HepG2 (cell line): ENCODE data around the gene PDE9A. TPM values are rescaled to one million over a fixed set of nuclear protein-coding genes. Genes with fewer than 3 reads are reported as not detected.

Experiments used
- ATAD3A ChIP-seq: sonication (generic); formaldehyde crosslinking; IDR thresholded peaks from 2 replicates; pipeline ENCODE4 v1.4.0; 2020; ENCODE audit warnings: missing genetic modification reagents
- BRD4 ChIP-seq: sonication (generic); formaldehyde crosslinking; IDR thresholded peaks from 2 replicates; pipeline ENCODE4 v1.4.0; 2020; ENCODE audit warnings: missing genetic modification reagents
- GPN1 ChIP-seq: sonication (generic); formaldehyde crosslinking; IDR thresholded peaks from 2 replicates; pipeline ENCODE4 v1.5.1; 2020; ENCODE audit warnings: missing genetic modification reagents, borderline replicate concordance
- HMG20A ChIP-seq: IDR thresholded peaks from 2 replicates; pipeline ENCODE4 v1.6.1; 2016; ENCODE audit warnings: borderline replicate concordance
- MEIS2 ChIP-seq: sonication (generic); formaldehyde crosslinking; IDR thresholded peaks from 2 replicates; pipeline ENCODE4 v1.9.0; 2021; ENCODE audit warnings: mild to moderate bottlenecking, missing genetic modification reagents
- PHB2 ChIP-seq: fragments of 450-650 bp; IDR thresholded peaks from 2 replicates; pipeline ENCODE4 v1.6.1; 2018; ENCODE audit not compliant: partially characterized antibody
- RBFOX2 ChIP-seq: fragments of 200-400 bp; formaldehyde crosslinking; IDR thresholded peaks from 2 replicates; pipeline ENCODE4 v1.6.1; 2017; ENCODE audit warnings: low read depth, mild to moderate bottlenecking, low read length
- U2AF1 ChIP-seq: fragments of 200-400 bp; formaldehyde crosslinking; optimal IDR thresholded peaks from 2 replicates; pipeline ENCODE3; 2017; ENCODE audit warnings: mild to moderate bottlenecking, low read depth, low read length
- ZFY ChIP-seq: sonication (generic); formaldehyde crosslinking; IDR thresholded peaks from 2 replicates; pipeline ENCODE4 v1.4.0; 2020; ENCODE audit warnings: missing genetic modification reagents
- ZFYVE20 ChIP-seq: sonication (generic); formaldehyde crosslinking; IDR thresholded peaks from 2 replicates; pipeline ENCODE4 v1.8.0; 2023; ENCODE audit warnings: low read depth, mild to moderate bottlenecking, moderate library complexity, missing genetic modification reagents, borderline replicate concordance
- ZNF251 ChIP-seq: sonication (generic); formaldehyde crosslinking; IDR thresholded peaks from 2 replicates; pipeline ENCODE4 v1.9.0; 2021; ENCODE audit warnings: mild to moderate bottlenecking, missing genetic modification reagents
- polyA plus RNA-seq, 8 experiments: library from polyadenylated mRNA; depleted of rRNA in 3 of 8; stranded (reverse) in 7 of 8; unstranded in 1 of 8; fragments of >200 nt; fragmentation: Illumina TruSeq in 4 of 8; extraction: Trizol in 4 of 8; gene quantifications; 2 replicates each; pipeline versions ENCODE4 v1.2.1 to v1.2.3, GENCODE V29; 2011 to 2016; ENCODE audit warnings: low read depth in 4 of 8, missing spikeins in 1 of 8, mixed read lengths in 1 of 8; ENCODE audit not compliant: insufficient read depth in 1 of 8
- total RNA-seq, 5 experiments: library from RNA; depleted of rRNA; stranded (reverse); fragments of >200 nt; fragmentation: Illumina TruSeq; extraction: Trizol; gene quantifications; 2 replicates each; pipeline ENCODE4 v1.2.3, GENCODE V29; 2016; ENCODE audit warnings: low read depth in 1 of 5
- TF ChIP-seq, protein P1 (sequence below): sonication (generic); formaldehyde crosslinking; IDR thresholded peaks from 2 replicates; pipeline ENCODE4 v1.4.0; 2020; ENCODE audit warnings: mild to moderate bottlenecking, missing genetic modification reagents
- TF ChIP-seq, protein P2 (sequence below): sonication (generic); formaldehyde crosslinking; IDR thresholded peaks from 2 replicates; pipeline ENCODE4 v1.4.0; 2020; ENCODE audit warnings: mild to moderate bottlenecking, missing genetic modification reagents
- TF ChIP-seq, protein P3 (sequence below): IDR thresholded peaks from 2 replicates; pipeline ENCODE4 v1.6.1; 2016; ENCODE audit warnings: low read depth, missing genetic modification reagents, missing compliant biosample characterization
- TF ChIP-seq, protein P4 (sequence below): sonication (generic); formaldehyde crosslinking; IDR thresholded peaks from 2 replicates; pipeline ENCODE4 v1.5.0; 2020; ENCODE audit warnings: missing genetic modification reagents, mild to moderate bottlenecking, borderline replicate concordance
- TF ChIP-seq, protein P5 (sequence below): IDR thresholded peaks from 2 replicates; pipeline ENCODE4 v1.6.1; 2016; ENCODE audit warnings: missing biosample characterization, missing genetic modification reagents, low read depth

The PDE9A gene
- total and polyA plus RNA-seq, 2 of the 13 experiments (the other 11 are each of a cell fraction or from before 2014, with no cell fraction given): 4.6 to 19.7 TPM

DNA sequence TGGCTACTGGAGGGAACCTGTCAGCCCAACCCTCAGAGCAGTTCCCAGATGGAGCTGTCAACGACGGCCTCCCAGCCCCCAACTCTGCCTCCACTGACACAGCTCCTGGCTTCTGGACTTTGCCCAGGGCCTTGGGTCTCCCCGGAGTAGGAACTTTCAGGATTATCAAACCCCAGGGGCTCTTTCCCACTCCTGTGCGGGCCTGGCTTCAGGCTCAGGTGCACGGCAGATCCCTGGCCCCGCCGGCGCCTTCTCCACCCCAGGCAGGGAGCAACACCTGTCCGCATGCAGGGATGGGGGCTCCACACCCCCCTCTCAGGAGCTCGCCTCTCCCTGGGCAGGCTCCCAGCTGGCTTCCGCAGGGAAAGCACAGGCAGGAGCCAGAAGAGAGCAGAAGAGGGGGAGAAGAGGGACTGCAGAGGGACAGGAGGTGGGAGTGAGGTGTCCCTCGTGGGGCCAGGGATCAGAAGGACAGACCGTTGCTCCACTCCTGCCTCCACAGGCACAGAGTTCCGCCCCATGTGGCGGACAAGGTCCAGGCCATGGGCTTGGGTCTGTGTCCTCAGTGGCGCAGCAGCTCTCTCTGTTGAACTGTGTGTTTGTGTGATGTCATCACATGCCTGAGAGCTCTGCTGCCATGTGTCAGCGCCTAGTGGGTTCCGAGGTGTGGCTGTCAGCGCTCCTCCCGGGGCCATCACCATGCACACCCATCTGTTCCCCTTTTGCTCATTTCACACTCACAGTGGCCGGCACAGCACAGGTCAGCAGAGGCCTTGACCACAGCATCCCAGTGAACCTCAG lies 107.7 kb downstream of the PDE9A start (continued):
- TF ChIP-seq, protein P1, sequence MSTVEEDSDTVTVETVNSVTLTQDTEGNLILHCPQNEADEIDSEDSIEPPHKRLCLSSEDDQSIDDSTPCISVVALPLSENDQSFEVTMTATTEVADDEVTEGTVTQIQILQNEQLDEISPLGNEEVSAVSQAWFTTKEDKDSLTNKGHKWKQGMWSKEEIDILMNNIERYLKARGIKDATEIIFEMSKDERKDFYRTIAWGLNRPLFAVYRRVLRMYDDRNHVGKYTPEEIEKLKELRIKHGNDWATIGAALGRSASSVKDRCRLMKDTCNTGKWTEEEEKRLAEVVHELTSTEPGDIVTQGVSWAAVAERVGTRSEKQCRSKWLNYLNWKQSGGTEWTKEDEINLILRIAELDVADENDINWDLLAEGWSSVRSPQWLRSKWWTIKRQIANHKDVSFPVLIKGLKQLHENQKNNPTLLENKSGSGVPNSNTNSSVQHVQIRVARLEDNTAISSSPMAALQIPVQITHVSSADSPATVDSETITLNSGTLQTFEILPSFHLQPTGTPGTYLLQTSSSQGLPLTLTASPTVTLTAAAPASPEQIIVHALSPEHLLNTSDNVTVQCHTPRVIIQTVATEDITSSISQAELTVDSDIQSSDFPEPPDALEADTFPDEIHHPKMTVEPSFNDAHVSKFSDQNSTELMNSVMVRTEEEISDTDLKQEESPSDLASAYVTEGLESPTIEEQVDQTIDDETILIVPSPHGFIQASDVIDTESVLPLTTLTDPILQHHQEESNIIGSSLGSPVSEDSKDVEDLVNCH (CRISPR knock-in tag): no peak
- TF ChIP-seq, protein P2, sequence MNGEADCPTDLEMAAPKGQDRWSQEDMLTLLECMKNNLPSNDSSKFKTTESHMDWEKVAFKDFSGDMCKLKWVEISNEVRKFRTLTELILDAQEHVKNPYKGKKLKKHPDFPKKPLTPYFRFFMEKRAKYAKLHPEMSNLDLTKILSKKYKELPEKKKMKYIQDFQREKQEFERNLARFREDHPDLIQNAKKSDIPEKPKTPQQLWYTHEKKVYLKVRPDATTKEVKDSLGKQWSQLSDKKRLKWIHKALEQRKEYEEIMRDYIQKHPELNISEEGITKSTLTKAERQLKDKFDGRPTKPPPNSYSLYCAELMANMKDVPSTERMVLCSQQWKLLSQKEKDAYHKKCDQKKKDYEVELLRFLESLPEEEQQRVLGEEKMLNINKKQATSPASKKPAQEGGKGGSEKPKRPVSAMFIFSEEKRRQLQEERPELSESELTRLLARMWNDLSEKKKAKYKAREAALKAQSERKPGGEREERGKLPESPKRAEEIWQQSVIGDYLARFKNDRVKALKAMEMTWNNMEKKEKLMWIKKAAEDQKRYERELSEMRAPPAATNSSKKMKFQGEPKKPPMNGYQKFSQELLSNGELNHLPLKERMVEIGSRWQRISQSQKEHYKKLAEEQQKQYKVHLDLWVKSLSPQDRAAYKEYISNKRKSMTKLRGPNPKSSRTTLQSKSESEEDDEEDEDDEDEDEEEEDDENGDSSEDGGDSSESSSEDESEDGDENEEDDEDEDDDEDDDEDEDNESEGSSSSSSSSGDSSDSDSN: peak; percentile 37; the same call in 1 of the 2 replicates
- TF ChIP-seq HMG20A: no peak
- TF ChIP-seq RBFOX2: peak; percentile 39; the same call in 1 of the 2 replicates
- TF ChIP-seq ATAD3A (CRISPR knock-in tag): no peak
- peak; percentile 51 for TF ChIP-seq ZFY (CRISPR knock-in tag)
- no peak for TF ChIP-seq GPN1
- no peak for TF ChIP-seq ZFYVE20 (CRISPR knock-in tag)
- peak; percentile 32; the same call in 1 of the 2 replicates for TF ChIP-seq BRD4 (CRISPR knock-in tag)
- TF ChIP-seq, protein P3, sequence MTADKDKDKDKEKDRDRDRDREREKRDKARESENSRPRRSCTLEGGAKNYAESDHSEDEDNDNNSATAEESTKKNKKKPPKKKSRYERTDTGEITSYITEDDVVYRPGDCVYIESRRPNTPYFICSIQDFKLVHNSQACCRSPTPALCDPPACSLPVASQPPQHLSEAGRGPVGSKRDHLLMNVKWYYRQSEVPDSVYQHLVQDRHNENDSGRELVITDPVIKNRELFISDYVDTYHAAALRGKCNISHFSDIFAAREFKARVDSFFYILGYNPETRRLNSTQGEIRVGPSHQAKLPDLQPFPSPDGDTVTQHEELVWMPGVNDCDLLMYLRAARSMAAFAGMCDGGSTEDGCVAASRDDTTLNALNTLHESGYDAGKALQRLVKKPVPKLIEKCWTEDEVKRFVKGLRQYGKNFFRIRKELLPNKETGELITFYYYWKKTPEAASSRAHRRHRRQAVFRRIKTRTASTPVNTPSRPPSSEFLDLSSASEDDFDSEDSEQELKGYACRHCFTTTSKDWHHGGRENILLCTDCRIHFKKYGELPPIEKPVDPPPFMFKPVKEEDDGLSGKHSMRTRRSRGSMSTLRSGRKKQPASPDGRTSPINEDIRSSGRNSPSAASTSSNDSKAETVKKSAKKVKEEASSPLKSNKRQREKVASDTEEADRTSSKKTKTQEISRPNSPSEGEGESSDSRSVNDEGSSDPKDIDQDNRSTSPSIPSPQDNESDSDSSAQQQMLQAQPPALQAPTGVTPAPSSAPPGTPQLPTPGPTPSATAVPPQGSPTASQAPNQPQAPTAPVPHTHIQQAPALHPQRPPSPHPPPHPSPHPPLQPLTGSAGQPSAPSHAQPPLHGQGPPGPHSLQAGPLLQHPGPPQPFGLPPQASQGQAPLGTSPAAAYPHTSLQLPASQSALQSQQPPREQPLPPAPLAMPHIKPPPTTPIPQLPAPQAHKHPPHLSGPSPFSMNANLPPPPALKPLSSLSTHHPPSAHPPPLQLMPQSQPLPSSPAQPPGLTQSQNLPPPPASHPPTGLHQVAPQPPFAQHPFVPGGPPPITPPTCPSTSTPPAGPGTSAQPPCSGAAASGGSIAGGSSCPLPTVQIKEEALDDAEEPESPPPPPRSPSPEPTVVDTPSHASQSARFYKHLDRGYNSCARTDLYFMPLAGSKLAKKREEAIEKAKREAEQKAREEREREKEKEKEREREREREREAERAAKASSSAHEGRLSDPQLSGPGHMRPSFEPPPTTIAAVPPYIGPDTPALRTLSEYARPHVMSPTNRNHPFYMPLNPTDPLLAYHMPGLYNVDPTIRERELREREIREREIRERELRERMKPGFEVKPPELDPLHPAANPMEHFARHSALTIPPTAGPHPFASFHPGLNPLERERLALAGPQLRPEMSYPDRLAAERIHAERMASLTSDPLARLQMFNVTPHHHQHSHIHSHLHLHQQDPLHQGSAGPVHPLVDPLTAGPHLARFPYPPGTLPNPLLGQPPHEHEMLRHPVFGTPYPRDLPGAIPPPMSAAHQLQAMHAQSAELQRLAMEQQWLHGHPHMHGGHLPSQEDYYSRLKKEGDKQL: no peak
- no peak for TF ChIP-seq ZNF251 (CRISPR knock-in tag)
- TF ChIP-seq MEIS2 (CRISPR knock-in tag): 0 out of 2 replicates have a peak, but pooled peaks have one; percentile 70
- no peak for TF ChIP-seq U2AF1
- TF ChIP-seq PHB2: no peak
- TF ChIP-seq, protein P4, sequence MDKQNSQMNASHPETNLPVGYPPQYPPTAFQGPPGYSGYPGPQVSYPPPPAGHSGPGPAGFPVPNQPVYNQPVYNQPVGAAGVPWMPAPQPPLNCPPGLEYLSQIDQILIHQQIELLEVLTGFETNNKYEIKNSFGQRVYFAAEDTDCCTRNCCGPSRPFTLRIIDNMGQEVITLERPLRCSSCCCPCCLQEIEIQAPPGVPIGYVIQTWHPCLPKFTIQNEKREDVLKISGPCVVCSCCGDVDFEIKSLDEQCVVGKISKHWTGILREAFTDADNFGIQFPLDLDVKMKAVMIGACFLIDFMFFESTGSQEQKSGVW (CRISPR knock-in tag): no peak
- TF ChIP-seq, protein P5, sequence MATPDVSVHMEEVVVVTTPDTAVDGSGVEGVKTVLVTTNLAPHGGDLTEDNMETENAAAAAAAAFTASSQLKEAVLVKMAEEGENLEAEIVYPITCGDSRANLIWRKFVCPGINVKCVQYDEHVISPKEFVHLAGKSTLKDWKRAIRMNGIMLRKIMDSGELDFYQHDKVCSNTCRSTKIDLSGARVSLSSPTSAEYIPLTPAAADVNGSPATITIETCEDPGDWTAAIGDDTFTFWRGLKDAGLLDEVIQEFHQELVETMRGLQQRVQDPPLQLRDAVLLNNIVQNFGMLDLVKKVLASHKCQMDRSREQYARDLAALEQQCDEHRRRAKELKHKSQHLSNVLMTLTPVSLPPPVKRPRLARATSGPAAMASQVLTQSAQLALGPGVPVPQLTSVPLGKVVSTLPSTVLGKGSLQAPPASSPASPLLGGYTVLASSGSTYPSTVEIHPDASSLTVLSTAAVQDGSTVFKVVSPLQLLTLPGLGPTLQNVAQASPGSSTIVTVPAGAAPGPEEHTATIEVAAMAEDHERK (CRISPR knock-in tag): no peak
